Measurements from ENCODE around the gene MSRB1.
A peak's percentile ranks its signal among the peaks of the same experiment; 100 is the strongest.

- TF ChIP-seq EZH2phosphoT487 (IDR thresholded peaks at IDR 0.05; ENCODE audit: insufficient read depth, low read depth): no peak
- peak; percentile 75 for TF ChIP-seq EZH2 (IDR thresholded peaks at IDR 0.05; ENCODE audit: insufficient read depth, poor library complexity, severe bottlenecking)
Measured at GRCh38 chr16:1989209-1990100, 46.5 kb upstream of the MSRB1 start, which contains the start of gene SYNGR3.
